GM12801 (cell line): Measurements from ENCODE around the gene SPSB1.

Experiments used
- TF ChIP-seq, protein P1 (sequence below): IDR thresholded peaks from one replicate; pipeline ENCODE4 v1.5.1; 2011; ENCODE audit warnings: control low read depth; ENCODE audit not compliant: insufficient read length; ENCODE audit errors: extremely low read depth

SPSB1 gene

DNA sequence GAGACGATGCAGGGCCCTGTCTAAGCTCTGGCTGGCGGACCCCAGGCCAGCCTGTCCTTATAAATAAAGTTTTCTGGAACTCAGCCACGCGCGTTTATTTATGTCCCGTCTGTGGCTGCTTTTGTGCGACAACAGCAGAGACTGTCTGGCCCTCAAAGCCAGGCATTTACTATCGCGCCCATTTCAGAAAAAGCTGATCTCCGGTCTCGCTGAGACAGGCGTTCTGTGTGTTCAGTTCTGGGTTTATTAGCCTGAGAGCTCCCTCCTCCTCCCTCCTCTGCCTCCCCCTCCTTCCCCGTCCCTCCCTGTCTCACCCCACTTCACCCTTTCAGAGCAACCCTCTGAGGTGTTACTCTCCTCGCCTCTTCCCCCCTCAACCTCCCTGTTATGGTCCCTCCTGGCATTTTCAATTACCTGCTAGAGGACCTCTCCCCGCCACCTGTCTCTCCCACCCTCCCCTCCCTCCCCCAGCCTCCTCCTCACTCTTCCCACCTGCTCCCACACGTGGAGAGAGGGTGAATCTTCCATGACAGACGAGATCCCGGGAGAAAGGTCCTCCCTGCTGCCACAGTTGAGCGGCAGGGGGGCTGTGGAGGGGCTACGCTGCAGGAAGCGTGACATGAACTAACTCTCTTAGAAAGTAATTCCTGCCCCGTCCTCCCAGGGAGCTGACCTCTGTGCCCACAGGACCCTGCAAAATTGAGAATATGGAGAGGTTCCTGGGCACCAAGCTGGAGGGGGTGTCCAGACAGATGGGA is 59.9 kb downstream of the SPSB1 start:
- TF ChIP-seq, protein P1, sequence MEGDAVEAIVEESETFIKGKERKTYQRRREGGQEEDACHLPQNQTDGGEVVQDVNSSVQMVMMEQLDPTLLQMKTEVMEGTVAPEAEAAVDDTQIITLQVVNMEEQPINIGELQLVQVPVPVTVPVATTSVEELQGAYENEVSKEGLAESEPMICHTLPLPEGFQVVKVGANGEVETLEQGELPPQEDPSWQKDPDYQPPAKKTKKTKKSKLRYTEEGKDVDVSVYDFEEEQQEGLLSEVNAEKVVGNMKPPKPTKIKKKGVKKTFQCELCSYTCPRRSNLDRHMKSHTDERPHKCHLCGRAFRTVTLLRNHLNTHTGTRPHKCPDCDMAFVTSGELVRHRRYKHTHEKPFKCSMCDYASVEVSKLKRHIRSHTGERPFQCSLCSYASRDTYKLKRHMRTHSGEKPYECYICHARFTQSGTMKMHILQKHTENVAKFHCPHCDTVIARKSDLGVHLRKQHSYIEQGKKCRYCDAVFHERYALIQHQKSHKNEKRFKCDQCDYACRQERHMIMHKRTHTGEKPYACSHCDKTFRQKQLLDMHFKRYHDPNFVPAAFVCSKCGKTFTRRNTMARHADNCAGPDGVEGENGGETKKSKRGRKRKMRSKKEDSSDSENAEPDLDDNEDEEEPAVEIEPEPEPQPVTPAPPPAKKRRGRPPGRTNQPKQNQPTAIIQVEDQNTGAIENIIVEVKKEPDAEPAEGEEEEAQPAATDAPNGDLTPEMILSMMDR: no peak

DNA sequence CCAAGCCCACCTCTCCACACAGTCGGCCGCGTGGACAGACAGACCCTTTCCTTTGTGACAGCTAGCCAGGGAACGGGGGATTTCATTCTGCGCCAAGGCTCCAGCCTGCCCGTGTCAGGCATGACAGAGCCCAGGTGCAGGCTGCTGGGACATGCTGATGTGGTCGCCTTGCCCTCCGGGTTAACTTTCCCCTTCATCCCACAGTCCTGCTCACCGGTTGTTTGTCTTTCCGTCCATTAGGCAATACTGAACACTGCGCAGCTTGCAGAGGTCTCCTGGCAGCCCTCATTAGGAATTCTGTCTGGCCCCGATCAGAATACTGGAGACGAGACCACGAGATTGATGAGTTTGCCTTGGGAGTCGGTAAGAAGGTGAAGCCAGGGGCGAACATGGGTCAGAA is 62.8 kb downstream of the SPSB1 start:
- TF ChIP-seq, protein P1: no peak

DNA sequence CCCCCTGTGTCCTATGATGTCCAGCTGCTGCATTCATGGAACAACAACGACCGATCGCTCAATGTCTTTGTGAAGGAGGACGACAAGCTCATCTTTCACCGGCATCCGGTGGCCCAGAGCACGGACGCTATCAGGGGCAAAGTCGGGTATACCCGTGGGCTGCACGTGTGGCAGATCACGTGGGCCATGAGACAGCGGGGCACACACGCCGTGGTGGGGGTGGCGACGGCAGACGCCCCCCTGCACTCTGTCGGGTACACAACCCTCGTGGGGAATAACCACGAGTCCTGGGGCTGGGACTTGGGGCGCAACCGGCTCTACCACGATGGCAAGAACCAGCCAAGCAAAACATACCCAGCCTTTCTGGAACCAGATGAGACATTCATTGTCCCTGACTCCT is 63.3 kb downstream of the SPSB1 start:
- TF ChIP-seq, protein P1: no peak

DNA sequence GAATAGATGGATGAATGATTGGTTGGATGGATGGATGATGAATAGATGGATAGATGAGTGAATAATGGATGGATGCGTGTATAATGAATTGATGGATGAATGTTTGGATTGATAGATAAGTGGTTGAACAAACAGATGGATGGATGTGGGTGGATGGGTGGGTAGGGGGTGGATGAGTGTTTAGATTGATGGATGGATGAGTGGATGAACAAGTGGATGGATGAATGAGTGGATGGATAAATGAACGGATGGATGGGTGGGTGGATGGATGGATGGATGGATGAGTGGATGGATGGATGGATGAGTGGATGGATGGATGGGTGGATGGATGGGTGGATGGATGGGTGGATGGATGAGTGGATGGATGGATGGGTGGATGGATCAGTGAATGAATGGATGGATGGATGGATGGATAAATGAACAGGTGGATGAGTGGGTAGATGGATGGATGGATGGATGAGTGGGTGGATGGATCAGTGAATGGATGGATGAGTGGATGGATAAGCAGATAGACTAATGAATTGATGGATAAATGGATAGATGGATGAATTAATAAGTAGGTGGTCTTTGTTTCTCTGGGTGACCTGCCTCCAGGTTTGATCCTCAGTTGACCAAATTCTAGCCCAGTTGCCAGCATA is 64.3 kb downstream of the SPSB1 start:
- TF ChIP-seq, protein P1: no peak

DNA sequence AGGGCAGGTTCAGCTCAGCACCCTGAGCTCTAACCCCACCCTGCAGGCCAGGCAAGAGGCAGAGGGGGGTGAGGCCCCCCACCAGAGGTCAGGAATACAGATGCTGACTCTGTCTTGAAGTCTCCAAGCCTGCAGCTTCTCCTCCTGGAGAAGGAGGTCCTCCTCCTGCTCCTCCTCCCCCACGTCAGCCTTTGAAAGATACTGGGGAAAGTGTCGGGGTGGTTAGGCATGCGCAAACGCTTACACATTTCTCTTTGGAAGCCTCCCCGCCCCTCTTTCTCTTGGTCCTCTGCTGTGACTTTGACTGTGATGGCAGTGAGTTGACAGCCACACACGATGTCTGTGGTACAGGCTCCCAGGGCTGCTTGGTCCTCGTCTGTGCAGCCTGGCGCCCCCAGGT is 65.3 kb downstream of the SPSB1 start:
- TF ChIP-seq, protein P1: no peak

DNA sequence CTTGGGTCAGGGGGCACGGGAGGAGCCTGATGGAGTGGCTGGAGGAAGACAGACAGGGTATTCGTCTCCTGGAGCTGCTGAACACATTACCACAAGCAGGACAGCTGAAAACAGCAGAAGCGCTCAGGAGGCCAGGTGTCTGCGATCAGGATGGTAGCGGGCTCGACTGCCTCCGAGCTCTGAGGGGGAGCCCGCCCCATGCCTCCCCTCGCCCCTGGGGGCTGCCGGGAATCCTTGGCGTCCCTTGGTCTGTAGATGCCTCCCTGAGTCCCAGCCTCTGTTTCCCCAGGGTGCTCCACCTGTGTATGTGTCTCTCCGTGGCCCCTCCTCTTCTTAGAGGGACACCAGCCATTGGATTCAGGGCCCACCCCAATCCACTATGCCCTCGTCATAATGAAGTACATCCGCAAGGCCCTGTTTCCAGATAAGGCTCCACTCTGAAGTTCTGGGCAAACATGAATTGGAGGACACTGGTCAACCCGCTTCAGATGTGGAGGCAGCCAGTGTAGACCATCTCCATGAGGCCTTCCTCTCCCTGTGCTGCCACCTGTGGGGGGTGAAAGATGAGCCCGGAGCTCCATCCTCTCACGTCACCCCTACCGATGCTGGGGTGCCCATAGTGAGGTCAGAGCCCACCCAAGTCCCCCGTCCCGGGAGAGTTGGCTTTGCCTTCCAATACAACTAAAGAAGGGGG is 67.8 kb downstream of the SPSB1 start:
- TF ChIP-seq, protein P1: no peak

DNA sequence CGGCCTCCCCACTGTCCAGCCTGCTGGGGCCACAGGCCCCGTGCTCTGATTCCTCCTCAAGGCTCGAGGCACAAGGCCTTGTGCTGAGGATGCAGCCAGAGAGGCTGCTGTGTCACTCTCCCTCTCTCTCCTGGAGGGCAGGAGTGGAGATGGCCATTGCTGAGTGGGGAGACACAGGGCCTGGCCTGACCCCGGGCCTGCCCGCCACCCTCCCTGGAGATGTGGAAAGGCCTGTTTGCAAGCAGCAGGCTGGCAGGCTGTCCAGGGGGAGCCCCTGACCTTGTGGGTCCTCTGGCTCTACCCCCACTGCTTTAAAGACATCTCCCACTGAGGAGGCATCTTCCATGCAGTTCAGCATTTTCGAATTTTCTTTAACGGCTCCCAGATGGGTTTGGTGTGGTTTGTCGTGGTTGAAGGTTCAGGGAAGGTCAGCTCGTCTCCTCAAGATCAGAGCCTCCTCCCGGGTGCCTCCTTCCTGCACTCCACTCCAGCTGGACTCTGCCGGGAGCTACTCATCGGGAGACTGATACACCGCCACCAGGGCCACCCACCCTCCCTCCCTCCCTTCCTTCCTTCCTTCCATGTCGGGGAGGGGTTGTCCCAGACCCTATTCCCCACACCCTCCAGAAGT is 69.1 kb downstream of the SPSB1 start:
- TF ChIP-seq, protein P1: no peak
